A549 (cell line): Measurements from ENCODE around the gene MYH10.

Source experiments
- CTCF ChIP-seq: fragments of >200 bp; sonication (Bioruptor Twin); formaldehyde crosslinking; IDR thresholded peaks from 3 replicates; pipeline ENCODE4 v1.5.1; 2016
- E2F6 ChIP-seq: IDR thresholded peaks from 2 replicates; pipeline ENCODE4 v1.6.1; 2012; ENCODE audit warnings: low read depth, borderline replicate concordance
- EP300 ChIP-seq, 2 experiments: fragments of >200 bp; sonication (Bioruptor Twin); formaldehyde crosslinking; IDR thresholded peaks; 2 replicates in 1 of 2; 3 replicates in 1 of 2; pipeline ENCODE4 v1.6.1; 2016 to 2017
- POLR2A ChIP-seq: IDR thresholded peaks from 2 replicates; pipeline ENCODE4 v1.6.1; 2012; ENCODE audit warnings: mild to moderate bottlenecking, low read length
- RAD21 ChIP-seq, 2 experiments: fragments of >200 bp in 1 of 2; sonication (Bioruptor Twin) in 1 of 2; formaldehyde crosslinking in 1 of 2; IDR thresholded peaks in 1 of 2; conservative IDR thresholded peaks in 1 of 2; 2 replicates in 1 of 2; 3 replicates in 1 of 2; pipeline ENCODE4 v1.6.1; 2012 to 2018; ENCODE audit warnings: inconsistent platforms in 1 of 2

GRCh38 chr17:8468127-8468526 is 162.4 kb downstream of the MYH10 start:
- TF ChIP-seq EP300 (IDR thresholded peaks at IDR 0.05): no peak
- no peak for TF ChIP-seq CTCF
- no peak for TF ChIP-seq POLR2A
- no peak for TF ChIP-seq RAD21 (conservative IDR thresholded peaks at IDR 0.05 in 1 of 2, IDR thresholded peaks at IDR 0.05 in 1 of 2)
- TF ChIP-seq E2F6: no peak
